ENCODE data around the gene PICALM.

The PICALM gene

DNA sequence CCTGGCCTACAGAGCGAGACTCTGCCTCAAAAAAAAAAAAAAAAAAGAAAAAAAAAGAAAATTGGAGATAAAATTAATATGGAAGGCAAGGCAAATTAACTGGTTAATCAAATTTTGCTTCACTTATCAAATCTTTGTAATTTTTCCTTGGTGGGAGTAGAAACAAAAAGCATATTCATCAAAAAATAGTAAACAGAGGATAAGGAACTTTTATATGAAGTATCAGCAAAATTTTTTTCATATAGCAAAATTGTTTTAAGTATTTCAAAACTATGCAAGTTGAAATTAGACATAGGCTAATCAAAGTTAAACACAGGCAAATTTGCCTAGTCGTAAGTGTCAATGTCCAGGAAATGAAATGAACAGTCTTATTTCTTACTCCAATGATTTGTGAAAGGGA is 33.0 kb downstream of the PICALM start:
- Histone ChIP-seq H3K4me1 (ENCODE audit: insufficient read depth, low read length, poor library complexity, severe bottlenecking) (no peaks in the 10 kb centered on the region), H2AFZ (ENCODE audit: low read length) (no peak overlapping the region), H4K20me1 (ENCODE audit: insufficient read depth, low read length, poor library complexity, severe bottlenecking) (peaks cover 51% of the 10 kb centered on the region), H3K9me3 (ENCODE audit: insufficient read depth, low read depth, low read length) (no peaks in the 10 kb centered on the region), H3F3A (ENCODE audit: low read depth) (no peaks in the 10 kb centered on the region), H3K79me2 (ENCODE audit: insufficient read depth, low read length) (peaks cover 86% of the 10 kb centered on the region), H3K4me2 (ENCODE audit: low read depth, low read length, poor library complexity, severe bottlenecking) (no peak overlapping the region), H3K9ac (ENCODE audit: low read depth, low read length, poor library complexity, severe bottlenecking) (no peak overlapping the region), H3K27me3 (ENCODE audit: insufficient read depth, low read length, poor library complexity, severe bottlenecking) (no peaks in the 10 kb centered on the region), H3K36me3 (ENCODE audit: insufficient read depth, low read length) (peaks cover 6% of the 10 kb centered on the region; the same call in 1 of the 2 replicates), H3K4me3 (ENCODE audit: low read length, poor library complexity, severe bottlenecking) (no peak overlapping the region), H3K9me2 (replicated peaks; ENCODE audit: low read depth, low read length) (no peaks in the 10 kb centered on the region)
- TF ChIP-seq, protein P1, sequence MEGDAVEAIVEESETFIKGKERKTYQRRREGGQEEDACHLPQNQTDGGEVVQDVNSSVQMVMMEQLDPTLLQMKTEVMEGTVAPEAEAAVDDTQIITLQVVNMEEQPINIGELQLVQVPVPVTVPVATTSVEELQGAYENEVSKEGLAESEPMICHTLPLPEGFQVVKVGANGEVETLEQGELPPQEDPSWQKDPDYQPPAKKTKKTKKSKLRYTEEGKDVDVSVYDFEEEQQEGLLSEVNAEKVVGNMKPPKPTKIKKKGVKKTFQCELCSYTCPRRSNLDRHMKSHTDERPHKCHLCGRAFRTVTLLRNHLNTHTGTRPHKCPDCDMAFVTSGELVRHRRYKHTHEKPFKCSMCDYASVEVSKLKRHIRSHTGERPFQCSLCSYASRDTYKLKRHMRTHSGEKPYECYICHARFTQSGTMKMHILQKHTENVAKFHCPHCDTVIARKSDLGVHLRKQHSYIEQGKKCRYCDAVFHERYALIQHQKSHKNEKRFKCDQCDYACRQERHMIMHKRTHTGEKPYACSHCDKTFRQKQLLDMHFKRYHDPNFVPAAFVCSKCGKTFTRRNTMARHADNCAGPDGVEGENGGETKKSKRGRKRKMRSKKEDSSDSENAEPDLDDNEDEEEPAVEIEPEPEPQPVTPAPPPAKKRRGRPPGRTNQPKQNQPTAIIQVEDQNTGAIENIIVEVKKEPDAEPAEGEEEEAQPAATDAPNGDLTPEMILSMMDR (conservative IDR thresholded peaks at IDR 0.05; ENCODE audit: low read length) = no peak
- TF ChIP-seq EZH2phosphoT487 (IDR thresholded peaks at IDR 0.05; ENCODE audit: borderline replicate concordance) = no peak

DNA sequence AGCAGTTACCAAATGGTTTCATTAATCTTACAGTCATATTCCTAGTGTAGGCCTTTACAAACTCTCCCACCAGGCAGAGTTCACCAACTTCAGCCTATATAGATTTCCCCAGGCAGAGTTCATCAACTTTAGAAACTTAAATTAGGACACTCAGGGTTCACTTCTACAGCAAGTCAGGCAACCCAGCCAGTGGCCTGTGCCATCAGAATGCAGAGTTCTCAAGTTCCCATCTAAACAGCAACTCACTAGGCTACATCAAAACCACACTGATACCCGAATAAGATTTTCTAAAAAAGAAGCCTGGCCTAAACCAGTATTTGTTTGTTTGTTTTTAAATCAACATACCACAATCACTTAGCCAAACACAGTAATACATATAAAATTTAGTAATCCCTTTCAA is 33.7 kb downstream of the PICALM start:
- no peak overlapping the region for H3K4me2 ChIP-seq (ENCODE audit: low read depth, low read length, poor library complexity, severe bottlenecking)
- no peaks in the 10 kb centered on the region for H3F3A ChIP-seq (ENCODE audit: low read depth)
- peaks cover 87% of the 10 kb centered on the region for H3K79me2 ChIP-seq (ENCODE audit: insufficient read depth, low read length)
- H3K9me2 ChIP-seq (replicated peaks; ENCODE audit: low read depth, low read length) = no peaks in the 10 kb centered on the region
- H2AFZ ChIP-seq (ENCODE audit: low read length) = no peak overlapping the region
- peaks cover 46% of the 10 kb centered on the region for H4K20me1 ChIP-seq (ENCODE audit: insufficient read depth, low read length, poor library complexity, severe bottlenecking)
- peaks cover 13% of the 10 kb centered on the region for H3K36me3 ChIP-seq (ENCODE audit: insufficient read depth, low read length)
- H3K9me3 ChIP-seq (ENCODE audit: insufficient read depth, low read depth, low read length) = no peaks in the 10 kb centered on the region
- H3K27me3 ChIP-seq (ENCODE audit: insufficient read depth, low read length, poor library complexity, severe bottlenecking) = no peaks in the 10 kb centered on the region
- TF ChIP-seq EZH2phosphoT487 (IDR thresholded peaks at IDR 0.05; ENCODE audit: borderline replicate concordance) = no peak
- TF ChIP-seq, protein P1 (conservative IDR thresholded peaks at IDR 0.05; ENCODE audit: low read length) = no peak
- no peak overlapping the region for H3K4me3 ChIP-seq (ENCODE audit: low read length, poor library complexity, severe bottlenecking)
- no peak overlapping the region for H3K9ac ChIP-seq (ENCODE audit: low read depth, low read length, poor library complexity, severe bottlenecking)
- H3K4me1 ChIP-seq (ENCODE audit: insufficient read depth, low read length, poor library complexity, severe bottlenecking) = no peaks in the 10 kb centered on the region

DNA sequence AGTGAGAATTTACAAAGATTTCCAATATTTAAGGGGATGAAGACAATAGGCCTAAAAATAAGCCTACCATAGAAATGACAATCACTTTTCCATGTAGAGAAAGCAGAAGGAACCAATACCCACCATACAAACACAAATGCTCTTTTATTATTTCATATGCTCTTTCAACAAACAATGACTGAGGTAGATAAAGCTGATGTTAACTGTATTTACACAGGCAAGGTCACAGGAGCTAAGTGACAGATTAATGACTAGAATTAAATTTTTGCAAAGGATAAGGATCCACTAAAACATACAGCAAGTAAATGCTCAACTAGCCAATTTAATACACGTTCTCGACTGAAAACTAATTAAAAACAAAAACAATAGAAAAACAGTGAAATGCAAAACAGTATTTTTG is 34.2 kb downstream of the PICALM start:
- H4K20me1 ChIP-seq (ENCODE audit: insufficient read depth, low read length, poor library complexity, severe bottlenecking) = peaks cover 44% of the 10 kb centered on the region
- peaks cover 85% of the 10 kb centered on the region for H3K79me2 ChIP-seq (ENCODE audit: insufficient read depth, low read length)
- H3K9me3 ChIP-seq (ENCODE audit: insufficient read depth, low read depth, low read length) = no peaks in the 10 kb centered on the region
- H3K36me3 ChIP-seq (ENCODE audit: insufficient read depth, low read length) = peaks cover 17% of the 10 kb centered on the region
- no peak overlapping the region for H3K9ac ChIP-seq (ENCODE audit: low read depth, low read length, poor library complexity, severe bottlenecking)
- H3F3A ChIP-seq (ENCODE audit: low read depth) = no peaks in the 10 kb centered on the region
- H3K4me2 ChIP-seq (ENCODE audit: low read depth, low read length, poor library complexity, severe bottlenecking) = no peak overlapping the region
- no peaks in the 10 kb centered on the region for H3K9me2 ChIP-seq (replicated peaks; ENCODE audit: low read depth, low read length)
- TF ChIP-seq, protein P1 (conservative IDR thresholded peaks at IDR 0.05; ENCODE audit: low read length) = no peak
- no peak for TF ChIP-seq EZH2phosphoT487 (IDR thresholded peaks at IDR 0.05; ENCODE audit: borderline replicate concordance)
- no peaks in the 10 kb centered on the region for H3K27me3 ChIP-seq (ENCODE audit: insufficient read depth, low read length, poor library complexity, severe bottlenecking)
- H3K4me1 ChIP-seq (ENCODE audit: insufficient read depth, low read length, poor library complexity, severe bottlenecking) = no peaks in the 10 kb centered on the region
- no peak overlapping the region for H2AFZ ChIP-seq (ENCODE audit: low read length)
- H3K4me3 ChIP-seq (ENCODE audit: low read length, poor library complexity, severe bottlenecking) = no peak overlapping the region

Data from Loucy (cell line).